Liver (tissue), 9 donors: ENCODE results near the gene TMEM260. TPM values are rescaled to one million over a fixed set of nuclear protein-coding genes. Genes with fewer than 3 reads are reported as not detected.

Source experiments
- DNase-seq: peaks from one replicate; pipeline ENCODE4 v3.0.0-alpha.2; 2017; ENCODE audit warnings: low spot score
- H3K27ac ChIP-seq, 2 donors: one replicate each; pipeline ENCODE4 v1.7.0; 2013; ENCODE audit warnings: inconsistent platforms in 2 of 2, low read length in 2 of 2, control low read depth in 1 of 2, low read depth in 1 of 2, mild to moderate bottlenecking in 1 of 2
- H3K27me3 ChIP-seq, 4 donors: one replicate each; pipeline versions ENCODE4 v1.6.1 to v1.7.0; 2013; ENCODE audit warnings: low read length in 3 of 4, inconsistent platforms in 1 of 4, mild to moderate bottlenecking in 1 of 4, moderate library complexity in 1 of 4; ENCODE audit not compliant: control insufficient read depth in 4 of 4, insufficient read depth in 4 of 4
- H3K36me3 ChIP-seq, 4 donors: one replicate each; pipeline versions ENCODE4 v1.6.1 to v1.7.0; 2013; ENCODE audit warnings: low read length in 3 of 4, mild to moderate bottlenecking in 3 of 4, low read depth in 1 of 4, moderate library complexity in 1 of 4; ENCODE audit not compliant: control insufficient read depth in 4 of 4, insufficient read depth in 3 of 4
- H3K4me1 ChIP-seq, 4 donors: one replicate each; pipeline versions ENCODE4 v1.6.1 to v1.7.0; 2013; ENCODE audit warnings: low read length in 3 of 4, mild to moderate bottlenecking in 3 of 4, moderate library complexity in 1 of 4; ENCODE audit not compliant: control insufficient read depth in 4 of 4, insufficient read depth in 4 of 4
- H3K4me3 ChIP-seq, 3 donors: one replicate each; pipeline versions ENCODE4 v1.6.1 to v1.7.0; 2013; ENCODE audit warnings: low read length in 3 of 3, control low read depth in 1 of 3, low read depth in 1 of 3, mild to moderate bottlenecking in 1 of 3
- H3K9ac ChIP-seq, 2 donors: one replicate each; pipeline ENCODE4 v1.7.0; 2013; ENCODE audit warnings: low read length in 2 of 2, mild to moderate bottlenecking in 2 of 2, moderate library complexity in 2 of 2, control low read depth in 1 of 2, low read depth in 1 of 2
- H3K9me3 ChIP-seq, 4 donors: one replicate each; pipeline versions ENCODE4 v1.6.1 to v1.7.0; 2013; ENCODE audit warnings: low read length in 3 of 4; ENCODE audit not compliant: control insufficient read depth in 4 of 4
- EGR1 ChIP-seq, 2 donors: IDR thresholded peaks; 2 replicates each; pipeline ENCODE4 v1.6.1; 2016 to 2018; ENCODE audit warnings: antibody characterized with exemption in 2 of 2, low read depth in 2 of 2
- FOXA1 ChIP-seq: IDR thresholded peaks from 2 replicates; pipeline ENCODE4 v1.6.1; 2016; ENCODE audit warnings: antibody characterized with exemption
- FOXA2 ChIP-seq: IDR thresholded peaks from 2 replicates; pipeline ENCODE4 v1.6.1; 2016; ENCODE audit warnings: antibody characterized with exemption
- GABPA ChIP-seq, 2 donors: IDR thresholded peaks in 1 of 2; conservative IDR thresholded peaks in 1 of 2; 2 replicates each; pipeline ENCODE4 v1.6.1; 2016; ENCODE audit warnings: antibody characterized with exemption in 2 of 2, mild to moderate bottlenecking in 1 of 2, moderate library complexity in 1 of 2
- HNF4A ChIP-seq, 2 donors: conservative IDR thresholded peaks; 2 replicates each; pipeline ENCODE4 v1.6.1; 2016; ENCODE audit warnings: antibody characterized with exemption in 2 of 2, mild to moderate bottlenecking in 2 of 2
- JUND ChIP-seq, 2 donors: IDR thresholded peaks; 2 replicates each; pipeline ENCODE4 v1.6.1; 2016; ENCODE audit warnings: antibody characterized with exemption in 2 of 2
- NR2F2 ChIP-seq: IDR thresholded peaks from 2 replicates; pipeline ENCODE4 v1.6.1; 2016; ENCODE audit warnings: antibody characterized with exemption
- RAD21 ChIP-seq, 2 donors: IDR thresholded peaks; 2 replicates each; pipeline ENCODE4 v1.6.1; 2016; ENCODE audit warnings: antibody characterized with exemption in 2 of 2, mild to moderate bottlenecking in 2 of 2
- SP1 ChIP-seq: IDR thresholded peaks from 2 replicates; pipeline ENCODE4 v1.6.1; 2018; ENCODE audit warnings: antibody characterized with exemption, mild to moderate bottlenecking
- TAF1 ChIP-seq: conservative IDR thresholded peaks from 2 replicates; pipeline ENCODE4 v1.6.1; 2016; ENCODE audit warnings: antibody characterized with exemption, mild to moderate bottlenecking
- YY1 ChIP-seq: IDR thresholded peaks from 2 replicates; pipeline ENCODE4 v1.6.1; 2016; ENCODE audit warnings: antibody characterized with exemption, mild to moderate bottlenecking
- WGBS: extraction: QIAGEN DNeasy Blood & Tissue Kit; methylation state at CpG from one replicate; pipeline ENCODE4 v1.1.7; 2013; 5-methylcytosine and 5-hydroxymethylcytosine counted together
- polyA plus RNA-seq, 2 donors: library from polyadenylated mRNA; stranded (reverse) in 1 of 2; unstranded in 1 of 2; fragments of 200-250 nt in 1 of 2; fragments of >200 nt in 1 of 2; fragmentation: Nextera tagmentation in 1 of 2; extraction: Ambion mirVana in 1 of 2; gene quantifications; one replicate each; pipeline versions ENCODE4 v1.2.1 to v1.2.3, GENCODE V29; 2013 to 2015
- total RNA-seq, 2 donors: library from RNA; depleted of rRNA; stranded (reverse); fragments of >200 nt; gene quantifications; one replicate each; pipeline ENCODE4 v1.2.3, GENCODE V29; 2014
- TF ChIP-seq, protein P1 (sequence below): fragments of 150-350 bp; IDR thresholded peaks from 2 replicates; pipeline ENCODE4 v1.5.1; 2017; ENCODE audit warnings: improper control_type of control experiment, low read depth, low read length; ENCODE audit not compliant: missing input control
- TF ChIP-seq, protein P2 (sequence below): IDR thresholded peaks from 2 replicates; pipeline ENCODE4 v1.6.1; 2016; ENCODE audit warnings: antibody characterized with exemption
- TF ChIP-seq, protein P3 (sequence below): IDR thresholded peaks from 2 replicates; pipeline ENCODE4 v1.6.1; 2016; ENCODE audit warnings: antibody characterized with exemption
- TF ChIP-seq, protein P4 (sequence below): IDR thresholded peaks from 2 replicates; pipeline ENCODE4 v1.6.1; 2016; ENCODE audit warnings: antibody characterized with exemption
- TF ChIP-seq, protein P5 (sequence below): IDR thresholded peaks from 2 replicates; pipeline ENCODE4 v1.6.1; 2016; ENCODE audit warnings: antibody characterized with exemption, mild to moderate bottlenecking
- donor health status: healthy.
- donor health status: healthy.
- donor health status: healthy.
- donor health status: healthy.
- donor health status: healthy.

The TMEM260 gene
- total and polyA plus RNA-seq, 4 donors: 4.9 to 11.6 (median 9.0) TPM

DNA sequence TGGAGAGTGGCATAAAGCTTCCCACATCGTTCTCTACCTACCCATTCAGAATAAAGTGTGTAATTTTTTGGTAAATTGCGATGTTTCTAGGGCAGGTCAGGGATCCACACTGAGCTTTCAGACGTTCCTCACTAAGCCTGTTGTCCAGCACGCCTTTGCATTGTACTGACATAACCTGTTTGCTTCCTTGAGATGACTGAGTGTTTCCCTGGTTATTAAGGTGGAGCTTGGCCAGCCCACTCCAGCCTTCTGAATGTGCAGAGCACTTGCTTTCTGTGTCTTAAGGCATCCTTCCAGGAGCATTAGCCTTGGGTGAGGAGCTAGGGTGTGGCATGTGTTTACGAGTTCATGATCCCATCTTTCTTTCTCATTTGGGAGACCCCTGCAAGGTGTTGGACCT lies 96.4 kb downstream of the TMEM260 start:
- Histone ChIP-seq H3K4me3 (no peak overlapping the region), H3K4me1 (no peaks in the 10 kb centered on the region), H3K9me3 (no peaks in the 10 kb centered on the region), H3K9ac (no peak overlapping the region), H3K27me3 (no peaks in the 10 kb centered on the region), H3K36me3 (no peaks in the 10 kb centered on the region), H3K27ac (no peak overlapping the region)
- 61% methylated on average over 5 of the region's 5 CpGs for WGBS
- no peak for DNase-seq
- TF ChIP-seq TAF1: no peak
- no peak for TF ChIP-seq FOXA1
- TF ChIP-seq GABPA (IDR thresholded peaks at IDR 0.05 in 1 of 2, conservative IDR thresholded peaks at IDR 0.05 in 1 of 2): no peak
- TF ChIP-seq, protein P1, sequence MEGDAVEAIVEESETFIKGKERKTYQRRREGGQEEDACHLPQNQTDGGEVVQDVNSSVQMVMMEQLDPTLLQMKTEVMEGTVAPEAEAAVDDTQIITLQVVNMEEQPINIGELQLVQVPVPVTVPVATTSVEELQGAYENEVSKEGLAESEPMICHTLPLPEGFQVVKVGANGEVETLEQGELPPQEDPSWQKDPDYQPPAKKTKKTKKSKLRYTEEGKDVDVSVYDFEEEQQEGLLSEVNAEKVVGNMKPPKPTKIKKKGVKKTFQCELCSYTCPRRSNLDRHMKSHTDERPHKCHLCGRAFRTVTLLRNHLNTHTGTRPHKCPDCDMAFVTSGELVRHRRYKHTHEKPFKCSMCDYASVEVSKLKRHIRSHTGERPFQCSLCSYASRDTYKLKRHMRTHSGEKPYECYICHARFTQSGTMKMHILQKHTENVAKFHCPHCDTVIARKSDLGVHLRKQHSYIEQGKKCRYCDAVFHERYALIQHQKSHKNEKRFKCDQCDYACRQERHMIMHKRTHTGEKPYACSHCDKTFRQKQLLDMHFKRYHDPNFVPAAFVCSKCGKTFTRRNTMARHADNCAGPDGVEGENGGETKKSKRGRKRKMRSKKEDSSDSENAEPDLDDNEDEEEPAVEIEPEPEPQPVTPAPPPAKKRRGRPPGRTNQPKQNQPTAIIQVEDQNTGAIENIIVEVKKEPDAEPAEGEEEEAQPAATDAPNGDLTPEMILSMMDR: no peak
- no peak for TF ChIP-seq JUND (IDR thresholded peaks at IDR 0.05)
- no peak for TF ChIP-seq NR2F2
- TF ChIP-seq, protein P2, sequence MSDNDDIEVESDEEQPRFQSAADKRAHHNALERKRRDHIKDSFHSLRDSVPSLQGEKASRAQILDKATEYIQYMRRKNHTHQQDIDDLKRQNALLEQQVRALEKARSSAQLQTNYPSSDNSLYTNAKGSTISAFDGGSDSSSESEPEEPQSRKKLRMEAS: no peak
- no peak for TF ChIP-seq EGR1 (IDR thresholded peaks at IDR 0.05; ENCODE audit: low read depth in 2 of 2)
- TF ChIP-seq YY1: no peak
- no peak for TF ChIP-seq HNF4A (conservative IDR thresholded peaks at IDR 0.05)
- TF ChIP-seq, protein P3, sequence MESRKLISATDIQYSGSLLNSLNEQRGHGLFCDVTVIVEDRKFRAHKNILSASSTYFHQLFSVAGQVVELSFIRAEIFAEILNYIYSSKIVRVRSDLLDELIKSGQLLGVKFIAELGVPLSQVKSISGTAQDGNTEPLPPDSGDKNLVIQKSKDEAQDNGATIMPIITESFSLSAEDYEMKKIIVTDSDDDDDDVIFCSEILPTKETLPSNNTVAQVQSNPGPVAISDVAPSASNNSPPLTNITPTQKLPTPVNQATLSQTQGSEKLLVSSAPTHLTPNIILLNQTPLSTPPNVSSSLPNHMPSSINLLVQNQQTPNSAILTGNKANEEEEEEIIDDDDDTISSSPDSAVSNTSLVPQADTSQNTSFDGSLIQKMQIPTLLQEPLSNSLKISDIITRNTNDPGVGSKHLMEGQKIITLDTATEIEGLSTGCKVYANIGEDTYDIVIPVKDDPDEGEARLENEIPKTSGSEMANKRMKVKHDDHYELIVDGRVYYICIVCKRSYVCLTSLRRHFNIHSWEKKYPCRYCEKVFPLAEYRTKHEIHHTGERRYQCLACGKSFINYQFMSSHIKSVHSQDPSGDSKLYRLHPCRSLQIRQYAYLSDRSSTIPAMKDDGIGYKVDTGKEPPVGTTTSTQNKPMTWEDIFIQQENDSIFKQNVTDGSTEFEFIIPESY: no peak
- TF ChIP-seq, protein P4, sequence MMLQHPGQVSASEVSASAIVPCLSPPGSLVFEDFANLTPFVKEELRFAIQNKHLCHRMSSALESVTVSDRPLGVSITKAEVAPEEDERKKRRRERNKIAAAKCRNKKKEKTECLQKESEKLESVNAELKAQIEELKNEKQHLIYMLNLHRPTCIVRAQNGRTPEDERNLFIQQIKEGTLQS: no peak
- TF ChIP-seq, protein P5, sequence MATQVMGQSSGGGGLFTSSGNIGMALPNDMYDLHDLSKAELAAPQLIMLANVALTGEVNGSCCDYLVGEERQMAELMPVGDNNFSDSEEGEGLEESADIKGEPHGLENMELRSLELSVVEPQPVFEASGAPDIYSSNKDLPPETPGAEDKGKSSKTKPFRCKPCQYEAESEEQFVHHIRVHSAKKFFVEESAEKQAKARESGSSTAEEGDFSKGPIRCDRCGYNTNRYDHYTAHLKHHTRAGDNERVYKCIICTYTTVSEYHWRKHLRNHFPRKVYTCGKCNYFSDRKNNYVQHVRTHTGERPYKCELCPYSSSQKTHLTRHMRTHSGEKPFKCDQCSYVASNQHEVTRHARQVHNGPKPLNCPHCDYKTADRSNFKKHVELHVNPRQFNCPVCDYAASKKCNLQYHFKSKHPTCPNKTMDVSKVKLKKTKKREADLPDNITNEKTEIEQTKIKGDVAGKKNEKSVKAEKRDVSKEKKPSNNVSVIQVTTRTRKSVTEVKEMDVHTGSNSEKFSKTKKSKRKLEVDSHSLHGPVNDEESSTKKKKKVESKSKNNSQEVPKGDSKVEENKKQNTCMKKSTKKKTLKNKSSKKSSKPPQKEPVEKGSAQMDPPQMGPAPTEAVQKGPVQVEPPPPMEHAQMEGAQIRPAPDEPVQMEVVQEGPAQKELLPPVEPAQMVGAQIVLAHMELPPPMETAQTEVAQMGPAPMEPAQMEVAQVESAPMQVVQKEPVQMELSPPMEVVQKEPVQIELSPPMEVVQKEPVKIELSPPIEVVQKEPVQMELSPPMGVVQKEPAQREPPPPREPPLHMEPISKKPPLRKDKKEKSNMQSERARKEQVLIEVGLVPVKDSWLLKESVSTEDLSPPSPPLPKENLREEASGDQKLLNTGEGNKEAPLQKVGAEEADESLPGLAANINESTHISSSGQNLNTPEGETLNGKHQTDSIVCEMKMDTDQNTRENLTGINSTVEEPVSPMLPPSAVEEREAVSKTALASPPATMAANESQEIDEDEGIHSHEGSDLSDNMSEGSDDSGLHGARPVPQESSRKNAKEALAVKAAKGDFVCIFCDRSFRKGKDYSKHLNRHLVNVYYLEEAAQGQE: no peak
- TF ChIP-seq SP1: no peak
- TF ChIP-seq RAD21 (IDR thresholded peaks at IDR 0.05): no peak
- TF ChIP-seq FOXA2: no peak

DNA sequence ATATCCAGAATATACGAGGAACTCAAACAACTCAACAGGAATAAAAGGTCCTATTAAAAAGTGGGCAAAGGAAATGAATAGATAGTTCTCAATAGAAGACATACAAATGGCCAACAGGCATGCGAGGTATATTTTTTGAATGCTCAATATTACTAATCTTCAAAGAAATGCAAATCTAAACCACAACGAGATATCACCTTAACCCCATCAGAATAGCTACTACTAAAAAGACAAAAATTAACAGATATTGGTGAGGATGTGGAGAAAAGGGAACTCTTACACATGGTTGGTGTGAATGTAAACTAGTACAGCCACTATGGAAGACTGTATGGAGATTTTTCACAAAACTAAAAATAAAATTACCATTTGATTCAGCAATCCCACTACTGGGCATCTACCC lies 99.2 kb downstream of the TMEM260 start:
- Histone ChIP-seq H3K27ac (no peak overlapping the region), H3K4me1 (no peaks in the 10 kb centered on the region), H3K9me3 (no peaks in the 10 kb centered on the region), H3K27me3 (no peaks in the 10 kb centered on the region), H3K4me3 (no peak overlapping the region), H3K36me3 (no peaks in the 10 kb centered on the region), H3K9ac (no peak overlapping the region)
- no peak for DNase-seq
- 89% methylated on average over 3 of the region's 3 CpGs for WGBS
- TF ChIP-seq, protein P2: no peak
